ENCODE measurements around the gene TNFAIP8L2.

TNFAIP8L2 gene

GRCh38 chr1:151156515-151156819 is at the start of gene TNFAIP8L2:
TNFAIP8L2 (plus strand) TSS chr1:151156649; CDS start chr1:151158698, 2,049 bp downstream.
- no peak for DNase-seq

DNA sequence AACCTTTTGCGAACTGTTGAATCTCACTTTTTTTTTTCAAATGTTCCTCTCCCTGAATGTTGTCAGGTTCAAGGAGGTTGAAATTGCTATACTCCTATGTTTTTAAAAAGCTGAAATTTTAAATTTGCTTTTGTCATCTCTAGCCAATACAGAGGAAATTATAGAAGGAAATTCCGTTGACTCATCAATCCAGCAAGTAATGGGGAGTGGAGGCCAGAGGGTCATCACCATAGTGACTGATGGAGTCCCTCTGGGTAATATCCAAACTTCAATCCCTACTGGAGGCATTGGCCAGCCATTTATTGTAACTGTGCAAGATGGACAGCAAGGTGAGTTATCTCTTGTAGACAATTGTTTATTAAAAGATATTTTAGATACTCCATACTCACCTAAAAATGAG is 49.6 kb upstream of the TNFAIP8L2 start:
- peak; percentile 15 for DNase-seq

DNA sequence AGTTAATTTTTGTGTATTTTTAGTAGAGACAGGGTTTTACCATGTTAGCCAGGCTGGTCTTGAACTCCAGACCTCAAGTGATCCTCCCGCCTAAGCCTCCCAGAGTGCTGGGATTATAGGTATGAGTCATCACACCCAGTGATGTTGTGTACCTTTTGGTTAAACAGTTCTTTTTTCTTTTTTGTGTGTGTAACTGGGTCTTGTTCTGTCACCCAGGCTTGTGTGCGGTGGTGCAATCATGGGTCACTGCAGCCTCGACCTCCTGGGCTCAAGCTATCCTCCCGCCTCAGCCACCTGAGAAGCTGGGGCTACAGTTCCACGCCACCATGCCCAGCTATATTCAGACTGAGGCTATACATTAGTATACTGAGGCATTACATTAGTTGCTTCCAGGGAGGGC is 48.1 kb upstream of the TNFAIP8L2 start:
- DNase-seq = no peak

DNA sequence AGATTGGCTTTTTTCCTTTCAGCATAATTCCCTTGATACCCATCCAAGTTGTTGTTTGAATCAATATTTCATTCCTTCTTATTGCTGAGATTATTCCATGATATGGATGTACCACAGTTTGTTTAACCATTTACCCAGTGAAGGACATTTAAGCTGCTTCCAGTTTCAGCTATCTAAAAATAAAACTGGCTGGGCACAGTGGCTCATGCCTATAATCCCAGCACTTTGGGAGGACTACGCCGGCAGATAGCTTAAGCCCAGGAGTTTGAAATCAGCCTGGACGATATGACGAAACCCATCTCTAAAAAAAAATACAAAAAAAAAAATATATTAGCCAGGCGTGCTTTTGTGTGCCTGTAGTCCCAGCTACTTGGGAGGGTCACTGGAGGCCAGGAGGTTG is 42.6 kb upstream of the TNFAIP8L2 start:
- no peak for DNase-seq

DNA sequence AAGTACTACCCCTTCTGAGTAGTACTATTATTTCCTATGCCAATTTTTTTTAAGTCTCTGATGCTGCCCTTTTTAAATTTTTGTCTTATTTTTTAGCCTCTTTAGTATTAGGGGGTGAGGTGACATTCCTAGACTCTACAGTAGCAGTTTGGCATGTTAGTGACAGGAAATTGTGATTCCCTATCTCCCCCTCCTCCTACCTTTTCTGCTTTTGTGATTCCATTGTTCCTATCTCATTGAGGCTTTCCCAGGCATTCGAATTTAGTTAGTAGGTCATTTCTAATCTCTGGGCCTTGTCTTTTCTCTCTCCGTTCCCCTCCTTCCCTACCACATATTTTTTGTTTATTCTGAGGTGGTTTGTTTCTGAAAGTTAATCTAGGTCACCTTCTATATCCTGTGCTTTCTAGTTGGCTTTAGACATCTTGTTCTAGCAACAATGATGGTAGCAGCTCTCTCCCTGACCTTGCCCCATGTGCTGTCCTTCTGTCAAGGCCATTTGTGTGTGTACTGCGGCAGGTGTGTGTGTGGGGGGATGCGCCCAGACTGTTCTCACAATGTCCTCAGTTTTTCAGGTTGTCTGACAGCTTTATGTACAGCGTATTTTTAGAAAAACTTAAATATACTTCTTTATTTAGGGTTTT is 31.6 kb upstream of the TNFAIP8L2 start:
- DNase-seq = no peak

DNA sequence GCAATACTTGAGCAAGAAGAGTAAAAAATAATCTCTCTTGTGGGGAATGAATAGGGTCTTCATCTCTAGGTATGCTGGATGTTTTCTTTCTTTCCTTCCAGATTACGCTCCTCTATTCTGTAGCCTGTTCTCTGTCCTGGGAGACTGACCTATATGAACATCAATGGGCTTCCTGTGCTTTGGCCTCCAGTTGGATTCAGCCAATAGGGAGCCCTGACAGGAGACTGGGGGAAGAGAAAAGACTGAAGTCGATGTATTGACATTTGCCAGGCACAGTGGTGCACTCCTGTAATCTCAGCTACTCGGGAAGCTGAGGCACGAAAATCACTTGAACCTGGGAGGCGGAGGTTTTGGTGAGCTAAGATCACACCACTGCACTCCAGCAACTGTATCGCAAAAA is 27.6 kb upstream of the TNFAIP8L2 start:
- DNase-seq = no peak

GRCh38 chr1:151130987-151131586 is 25.4 kb upstream of the TNFAIP8L2 start:
- no peak for DNase-seq

- no peak for DNase-seq
Measured at GRCh38 chr1:151131701-151132334, 24.6 kb upstream of the TNFAIP8L2 start.

DNA sequence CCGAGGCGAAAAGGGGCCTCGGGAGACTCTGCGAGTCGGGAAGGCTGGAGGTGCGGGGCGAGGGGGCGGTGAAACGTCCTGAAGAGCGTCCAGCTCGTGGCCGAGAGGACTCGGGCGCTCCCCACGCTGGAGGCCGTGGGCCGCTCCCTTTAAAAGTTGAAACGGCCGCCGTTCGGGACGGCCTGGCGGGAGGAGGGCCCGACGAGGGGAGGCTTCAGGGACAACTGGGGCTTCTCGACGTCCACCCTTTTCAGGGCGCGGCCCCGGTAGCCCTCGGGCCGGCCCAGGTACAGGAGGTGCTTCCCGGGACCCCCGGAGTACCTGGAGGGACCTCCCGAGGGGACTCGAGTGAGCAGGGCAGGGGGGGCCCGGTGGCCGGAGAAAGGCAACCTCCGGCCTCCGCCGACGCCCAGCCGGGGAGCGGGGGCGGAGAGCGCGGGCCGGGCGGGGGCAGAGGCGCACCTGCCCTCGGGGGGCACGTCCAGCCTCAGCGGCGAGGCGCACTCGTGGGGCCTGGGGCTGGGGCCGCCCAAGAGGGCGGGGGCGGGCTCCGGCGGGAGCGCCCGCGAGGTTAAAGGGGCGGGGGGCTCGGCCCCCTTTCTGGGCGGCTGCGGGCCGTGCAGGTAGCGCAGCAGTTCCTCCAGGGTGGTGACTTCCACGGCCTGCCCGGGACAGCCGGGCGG is 24.0 kb upstream of the TNFAIP8L2 start:
- DNase-seq = no peak

DNA sequence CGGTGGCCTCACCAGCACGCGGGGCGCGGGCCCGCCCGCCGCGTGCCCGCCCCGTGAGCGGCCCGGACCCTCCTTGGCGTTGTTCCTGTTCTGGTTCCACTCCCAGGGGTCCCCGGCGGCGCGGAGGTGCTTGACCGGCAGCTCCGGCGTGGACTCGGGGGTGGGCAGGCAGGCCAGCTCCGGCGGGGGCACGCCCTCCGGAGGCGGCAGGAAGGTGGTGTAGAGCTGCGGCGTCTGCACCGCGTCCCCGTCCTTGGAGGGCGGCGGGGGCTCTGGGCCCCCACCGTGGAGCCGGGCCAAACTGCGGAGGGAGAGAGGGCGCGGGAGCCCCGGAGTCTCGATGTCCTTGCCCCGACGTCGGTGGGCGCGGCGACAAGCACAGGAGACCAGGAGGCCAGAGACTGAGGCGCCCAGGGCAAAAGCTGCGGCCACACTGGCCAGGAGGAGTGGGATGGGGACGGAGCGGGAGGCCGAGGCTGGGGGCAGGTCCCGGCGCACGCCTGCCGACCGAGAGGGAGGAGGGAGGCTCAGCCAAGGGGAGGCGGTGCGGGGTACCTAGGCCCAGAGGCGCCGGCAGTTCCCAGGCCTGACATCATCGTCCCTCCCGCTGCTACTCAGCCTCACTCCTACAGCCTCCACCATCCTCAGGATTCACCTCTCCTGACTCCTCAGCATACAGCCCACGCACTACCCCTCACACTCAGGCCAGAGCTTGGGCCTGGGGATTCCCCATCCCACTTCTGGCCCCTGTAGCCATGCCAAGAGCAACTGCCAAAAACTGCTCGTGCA is 23.2 kb upstream of the TNFAIP8L2 start:
- DNase-seq = no peak

GRCh38 chr1:151134396-151134795 is 22.1 kb upstream of the TNFAIP8L2 start:
- no peak for DNase-seq

GRCh38 chr1:151134991-151135390 is 21.5 kb upstream of the TNFAIP8L2 start:
- DNase-seq = no peak

- no peak for DNase-seq
Measured at GRCh38 chr1:151135433-151136385, 20.7 kb upstream of the TNFAIP8L2 start.

DNA sequence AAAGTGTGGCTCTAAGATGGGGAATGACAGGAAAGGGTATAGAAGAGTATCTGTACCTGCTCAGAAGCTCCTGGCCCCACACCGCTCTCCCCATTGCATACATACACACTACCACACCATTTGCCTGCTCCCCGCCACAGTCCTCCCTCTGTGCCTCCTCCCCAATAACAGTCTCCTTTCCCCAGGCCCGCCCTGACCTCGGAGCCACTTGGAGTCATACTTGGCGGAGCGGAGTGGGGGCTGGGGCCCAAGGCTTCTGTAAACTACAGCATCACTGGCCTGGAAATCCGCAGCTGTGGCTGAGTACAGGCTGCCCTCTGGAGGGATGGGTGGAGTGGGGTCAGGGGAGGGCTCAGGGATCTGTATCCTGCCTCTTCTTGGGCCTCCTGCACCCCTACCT is 18.7 kb upstream of the TNFAIP8L2 start:
- DNase-seq = no peak

- no peak for DNase-seq
Measured at GRCh38 chr1:151142411-151143056, 13.9 kb upstream of the TNFAIP8L2 start.

DNA sequence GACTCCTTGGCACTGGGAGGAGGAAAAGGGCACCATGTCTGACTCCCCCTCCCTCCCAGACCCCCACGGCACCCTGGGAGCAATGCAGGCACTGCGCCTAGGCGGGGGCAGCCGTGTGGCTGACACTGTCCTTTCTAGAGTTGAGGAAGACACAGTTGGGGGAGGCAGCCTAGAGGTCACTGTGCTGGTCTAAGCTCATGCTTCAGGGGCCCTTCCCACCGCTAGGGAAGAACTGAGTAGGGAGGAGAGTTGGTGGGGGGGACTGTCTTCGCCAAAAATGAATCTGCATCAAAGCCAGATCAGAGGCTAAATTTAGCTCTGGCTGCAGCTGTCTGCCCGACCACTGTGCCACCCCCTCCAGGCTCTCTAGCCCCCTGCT is 13.4 kb upstream of the TNFAIP8L2 start:
- no peak for DNase-seq

DNA sequence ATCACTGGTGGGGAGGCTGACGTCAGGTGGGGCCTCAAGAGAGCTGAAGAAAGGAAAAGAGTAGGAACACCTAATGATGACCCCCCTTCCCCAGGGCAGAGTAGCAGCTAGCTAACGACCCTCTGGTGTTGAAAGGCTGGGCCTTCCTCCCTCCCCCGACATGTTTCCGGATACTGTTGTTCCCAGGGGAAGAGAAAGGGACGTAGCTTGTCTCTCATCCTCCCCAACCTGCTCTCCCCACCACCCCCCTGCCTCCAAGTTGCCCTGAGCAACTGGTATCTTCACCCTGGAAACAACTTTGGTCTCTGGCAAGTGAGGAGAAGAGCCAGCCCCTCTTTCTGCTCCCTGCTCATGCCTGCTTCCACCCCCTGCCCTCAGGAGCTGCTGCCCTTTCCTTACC is 12.5 kb upstream of the TNFAIP8L2 start:
- DNase-seq = no peak

- no peak for DNase-seq
Measured at GRCh38 chr1:151144474-151145303, 11.8 kb upstream of the TNFAIP8L2 start.

DNA sequence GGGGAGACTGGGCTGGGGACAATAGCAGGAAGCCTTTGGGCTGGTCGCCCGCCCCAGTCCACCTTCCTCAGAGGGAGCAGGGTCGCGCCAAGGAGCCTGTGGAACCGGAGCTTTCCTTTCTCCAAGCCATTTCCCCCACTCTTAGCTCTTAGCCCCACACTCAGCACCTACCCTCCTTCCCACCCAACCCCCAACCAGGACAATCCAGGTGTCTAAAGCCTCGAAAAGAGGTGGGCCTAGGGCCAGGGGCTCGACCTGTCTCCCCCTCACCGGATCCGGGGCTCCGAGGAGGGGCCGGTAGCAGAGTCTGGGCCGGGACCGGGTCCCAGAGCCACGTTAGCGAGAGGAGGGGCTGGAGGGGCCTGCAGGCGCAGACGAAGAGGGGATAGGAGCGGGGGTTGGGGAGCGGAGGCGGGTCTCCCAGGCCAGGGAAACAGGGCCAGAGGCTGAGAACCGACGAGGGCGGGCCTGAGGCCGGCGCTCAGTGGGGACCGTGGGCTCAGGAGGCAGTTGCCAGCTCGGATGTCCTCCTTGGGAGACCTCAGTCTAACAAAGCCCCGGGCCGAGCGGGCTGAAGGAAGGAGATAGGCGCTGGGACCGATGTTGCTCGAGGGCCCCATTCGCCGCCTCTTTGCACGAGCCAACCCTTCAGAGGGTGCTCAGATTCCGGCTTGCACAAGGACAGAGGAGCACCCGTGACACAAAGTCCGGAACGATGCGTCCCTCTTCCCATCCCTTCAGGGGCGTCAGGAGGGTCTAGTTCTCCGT is 11.0 kb upstream of the TNFAIP8L2 start:
- no peak for DNase-seq

DNA sequence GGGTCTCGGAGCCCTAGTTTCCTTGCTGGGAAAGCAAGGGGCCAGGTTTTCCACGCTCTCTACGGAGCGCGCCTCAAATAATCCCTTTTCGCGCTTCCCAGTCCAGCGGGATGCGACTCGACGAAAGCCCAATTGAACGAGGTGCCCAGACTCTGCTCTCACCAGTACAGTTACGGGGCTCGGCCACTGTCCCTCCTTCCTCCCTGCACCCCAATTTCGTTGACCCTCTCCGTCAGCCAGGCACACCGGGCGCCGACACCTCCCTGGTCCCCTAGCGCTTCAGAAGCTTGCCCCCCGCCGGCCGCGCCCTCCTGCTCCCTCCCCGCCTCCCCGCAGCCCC is 10.4 kb upstream of the TNFAIP8L2 start:
- no peak for DNase-seq
